GM21619 (cell line): Measurements from ENCODE around the gene FZD8.
A peak's percentile ranks its signal among the peaks of the same experiment; 100 is the strongest.
"Not testable (repeated sequence)": the region's sequence is repeated elsewhere in the genome, so short reads cannot be mapped to it uniquely, and the experiment has no call there.

Source experiments
- ATAC-seq: cut with Tn5 transposase; IDR thresholded peaks from one replicate; pipeline ENCODE4 v1.9.1; 2021; ENCODE audit not compliant: unreplicated experiment

The FZD8 gene

GRCh38 chr10:35642035-35642792 lies at the start of gene FZD8:
FZD8 (minus strand) TSS chr10:35642296; CDS start chr10:35641429, 867 bp downstream.
- peak; percentile 91 for ATAC-seq

GRCh38 chr10:35691522-35692236 lies 49.6 kb upstream of the FZD8 start:
- ATAC-seq, result no peak

GRCh38 chr10:35690534-35690933 lies 48.4 kb upstream of the FZD8 start:
- ATAC-seq, result no peak

- not testable (repeated sequence) for ATAC-seq
These were observed 43.8 kb upstream of the FZD8 start for GRCh38 chr10:35685858-35686257.

- no peak for ATAC-seq
These were observed 43.3 kb upstream of the FZD8 start for GRCh38 chr10:35685402-35685801.

- ATAC-seq, result no peak
These were observed 42.5 kb upstream of the FZD8 start for GRCh38 chr10:35684586-35684985.

GRCh38 chr10:35675846-35676245 lies 33.8 kb upstream of the FZD8 start:
- ATAC-seq, result no peak

GRCh38 chr10:35674843-35675242 lies 32.7 kb upstream of the FZD8 start:
- ATAC-seq, result no peak

- no peak for ATAC-seq
These were observed 27.0 kb upstream of the FZD8 start for GRCh38 chr10:35668865-35669650.

- ATAC-seq, result no peak
These were observed 25.9 kb upstream of the FZD8 start for GRCh38 chr10:35667971-35668370.

GRCh38 chr10:35667270-35667889 lies 25.3 kb upstream of the FZD8 start:
- no peak for ATAC-seq

- ATAC-seq, result no peak
These were observed 19.1 kb upstream of the FZD8 start for GRCh38 chr10:35661236-35661635.

- no peak for ATAC-seq
These were observed 17.4 kb upstream of the FZD8 start for GRCh38 chr10:35659456-35659855.

GRCh38 chr10:35657621-35658020 lies 15.5 kb upstream of the FZD8 start:
- no peak for ATAC-seq

- ATAC-seq, result no peak
These were observed 10.7 kb upstream of the FZD8 start for GRCh38 chr10:35652824-35653223.

GRCh38 chr10:35650894-35651293 lies 8.8 kb upstream of the FZD8 start:
- no peak for ATAC-seq

- ATAC-seq, result no peak
These were observed 2.2 kb upstream of the FZD8 start for GRCh38 chr10:35644050-35644950.

- no peak for ATAC-seq
These were observed 1.3 kb upstream of the FZD8 start for GRCh38 chr10:35643151-35644049.

GRCh38 chr10:35642793-35643114 lies 658 bp upstream of the FZD8 start:
- ATAC-seq, result no peak
